Measurements from ENCODE around the gene TDRD9.
A peak's percentile ranks its signal among the peaks of the same experiment; 100 is the strongest.

TDRD9 gene

DNA sequence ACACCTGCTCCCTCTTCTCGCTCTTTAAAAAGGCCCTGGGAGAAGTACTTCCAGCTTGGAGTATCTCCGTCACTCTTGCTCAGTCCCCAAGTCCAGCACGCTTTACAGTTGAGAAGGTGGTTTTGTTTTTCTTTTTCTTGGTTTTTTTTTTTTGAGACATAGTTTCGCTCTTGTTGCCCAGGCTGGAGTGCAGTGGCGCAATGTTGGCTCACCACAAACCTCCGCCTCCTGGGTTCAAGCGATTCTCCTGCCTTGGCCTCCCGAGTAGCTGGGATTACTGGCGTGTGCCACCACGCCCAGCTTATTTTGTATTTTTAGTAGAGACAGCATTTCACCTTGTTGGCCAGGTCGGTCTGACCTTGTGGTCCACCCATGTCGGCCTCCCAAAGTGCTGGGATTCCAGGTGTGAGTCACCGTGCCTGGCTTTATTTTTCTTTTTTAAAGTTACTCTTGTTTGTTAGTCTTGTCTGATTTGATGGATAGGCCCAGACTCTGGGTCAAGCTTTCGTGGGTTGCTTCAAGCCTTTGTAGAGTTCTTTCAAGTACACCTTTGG lies 1.9 kb downstream of the TDRD9 start:
- Histone ChIP-seq H3K9ac (ENCODE audit: low read length) (no peak overlapping the region), H3K9me3 (ENCODE audit: control insufficient read depth, low read length) (no peaks in the 10 kb centered on the region), H3K4me1 (ENCODE audit: control insufficient read depth, insufficient read depth, low read length) (no peaks in the 10 kb centered on the region), H3K36me3 (ENCODE audit: control insufficient read depth, insufficient read depth, low read length, severe bottlenecking) (no peaks in the 10 kb centered on the region), H3K4me3 (ENCODE audit: low read length) (no peak overlapping the region), H3K27me3 (replicated peaks; ENCODE audit: control insufficient read depth, insufficient read depth, low read length) (peaks cover 21% of the 10 kb centered on the region)
- no peak for DNase-seq (ENCODE audit: low read depth)

DNA sequence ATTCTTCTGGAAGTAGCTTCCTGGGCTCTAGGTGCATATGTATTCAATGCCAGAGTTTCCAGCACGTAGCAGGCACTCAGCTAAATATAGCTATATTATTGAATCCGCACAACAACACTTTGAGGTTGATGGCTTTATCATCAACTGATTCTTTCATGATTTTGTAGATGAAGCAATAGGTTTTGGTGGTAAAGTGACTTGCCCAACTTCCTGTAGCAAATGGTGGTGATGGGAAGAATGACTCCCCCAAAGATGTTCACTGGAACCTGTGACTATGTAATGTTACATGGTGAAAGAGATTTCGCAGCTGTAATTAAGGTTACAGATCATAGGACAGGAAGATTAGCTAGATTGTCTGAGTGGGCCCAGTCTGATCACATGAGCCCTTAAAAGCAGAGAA lies 3.2 kb downstream of the TDRD9 start:
- Histone ChIP-seq H3K27me3 (replicated peaks; ENCODE audit: control insufficient read depth, insufficient read depth, low read length) (peaks cover 21% of the 10 kb centered on the region), H3K36me3 (ENCODE audit: control insufficient read depth, insufficient read depth, low read length, severe bottlenecking) (no peaks in the 10 kb centered on the region), H3K9ac (ENCODE audit: low read length) (no peak overlapping the region), H3K9me3 (ENCODE audit: control insufficient read depth, low read length) (no peaks in the 10 kb centered on the region), H3K4me1 (ENCODE audit: control insufficient read depth, insufficient read depth, low read length) (no peaks in the 10 kb centered on the region), H3K4me3 (ENCODE audit: low read length) (no peak overlapping the region)
- DNase-seq (ENCODE audit: low read depth), result no peak

DNA sequence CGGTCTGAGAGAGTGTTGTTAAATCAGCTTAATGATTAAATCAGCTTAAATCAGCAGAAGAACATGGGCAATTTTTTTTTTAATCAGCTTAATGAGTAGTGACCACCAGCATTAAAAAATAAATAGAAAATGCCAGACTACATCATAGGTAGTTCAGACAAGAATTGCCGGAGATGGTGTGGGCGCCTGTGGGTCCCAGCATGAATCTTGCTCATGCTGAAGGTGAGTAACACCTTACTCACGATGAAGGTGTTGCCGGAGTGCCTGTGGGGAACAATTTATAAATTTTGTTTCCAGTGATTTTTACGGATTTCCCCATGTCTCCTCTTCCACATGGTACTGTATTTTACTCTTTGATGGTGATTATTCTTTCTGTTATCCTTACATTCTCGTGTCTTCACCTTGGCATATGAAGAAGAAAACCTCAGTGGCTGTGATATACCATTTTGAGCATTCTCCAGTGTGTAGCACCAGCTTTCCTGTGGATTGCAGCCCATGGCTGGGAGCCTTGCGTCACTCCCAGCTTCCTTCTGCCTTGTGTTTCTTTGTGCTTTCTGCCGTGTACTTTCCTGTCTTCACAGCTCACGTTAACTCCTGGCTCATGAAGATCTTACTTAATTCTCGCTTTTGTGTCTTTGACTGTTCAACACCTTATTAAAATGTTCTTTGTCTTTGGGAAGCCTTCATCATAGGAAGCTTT lies 4.7 kb downstream of the TDRD9 start:
- Histone ChIP-seq H3K4me3 (ENCODE audit: low read length) (no peak overlapping the region), H3K36me3 (ENCODE audit: control insufficient read depth, insufficient read depth, low read length, severe bottlenecking) (no peaks in the 10 kb centered on the region), H3K9ac (ENCODE audit: low read length) (no peak overlapping the region), H3K27me3 (replicated peaks; ENCODE audit: control insufficient read depth, insufficient read depth, low read length) (peaks cover 17% of the 10 kb centered on the region), H3K4me1 (ENCODE audit: control insufficient read depth, insufficient read depth, low read length) (no peaks in the 10 kb centered on the region), H3K9me3 (ENCODE audit: control insufficient read depth, low read length) (no peaks in the 10 kb centered on the region)
- no peak for DNase-seq (ENCODE audit: low read depth)

DNA sequence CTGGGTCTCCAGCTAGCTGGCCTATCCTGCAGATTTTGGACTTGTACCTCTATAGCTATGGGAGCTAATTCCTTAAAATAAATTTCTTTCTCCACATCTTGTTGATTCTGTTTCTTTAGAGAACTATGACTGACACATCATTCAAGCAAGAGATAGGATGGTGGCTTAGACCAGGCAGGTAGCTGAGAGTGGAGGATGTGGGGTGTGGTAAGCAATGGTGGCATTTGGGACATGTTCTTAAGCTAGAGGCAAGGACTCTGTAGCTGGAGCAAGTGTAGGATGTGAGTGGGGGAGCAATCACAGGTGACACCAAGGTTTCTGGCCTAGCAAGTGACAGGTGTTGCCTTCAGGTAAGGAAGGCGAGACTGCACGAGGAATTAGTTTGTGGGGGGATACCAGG lies 6.8 kb downstream of the TDRD9 start:
- Histone ChIP-seq H3K27me3 (replicated peaks; ENCODE audit: control insufficient read depth, insufficient read depth, low read length) (peaks cover 20% of the 10 kb centered on the region), H3K4me1 (ENCODE audit: control insufficient read depth, insufficient read depth, low read length) (no peaks in the 10 kb centered on the region), H3K9me3 (ENCODE audit: control insufficient read depth, low read length) (no peaks in the 10 kb centered on the region), H3K4me3 (ENCODE audit: low read length) (no peak overlapping the region), H3K9ac (ENCODE audit: low read length) (no peak overlapping the region), H3K36me3 (ENCODE audit: control insufficient read depth, insufficient read depth, low read length, severe bottlenecking) (no peaks in the 10 kb centered on the region)
- DNase-seq (ENCODE audit: low read depth), result no peak

DNA sequence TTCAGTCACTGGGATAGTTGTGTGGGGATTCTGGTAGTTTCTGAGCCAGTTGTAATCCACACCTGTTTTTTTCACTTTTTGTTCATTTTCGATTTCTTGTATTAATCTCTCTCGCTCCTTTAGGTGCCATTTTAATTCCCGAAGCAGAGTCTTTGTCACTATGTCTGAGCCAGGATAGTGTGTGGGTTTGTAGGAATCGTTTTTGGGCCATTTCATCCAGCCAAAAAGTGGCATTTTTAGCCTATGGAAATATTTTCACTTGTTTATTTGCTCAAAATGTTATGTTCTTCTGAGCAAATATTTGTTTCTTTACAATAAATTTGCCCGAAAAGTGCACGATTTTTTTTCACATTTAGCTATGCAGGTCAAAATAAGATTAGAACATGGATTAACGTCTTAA lies 13.2 kb downstream of the TDRD9 start:
- Histone ChIP-seq H3K4me3 (ENCODE audit: low read length) (no peak overlapping the region), H3K4me1 (ENCODE audit: control insufficient read depth, insufficient read depth, low read length) (no peaks in the 10 kb centered on the region), H3K27me3 (replicated peaks; ENCODE audit: control insufficient read depth, insufficient read depth, low read length) (peaks cover 36% of the 10 kb centered on the region), H3K36me3 (ENCODE audit: control insufficient read depth, insufficient read depth, low read length, severe bottlenecking) (no peaks in the 10 kb centered on the region), H3K9me3 (ENCODE audit: control insufficient read depth, low read length) (peaks cover 5% of the 10 kb centered on the region), H3K9ac (ENCODE audit: low read length) (no peak overlapping the region)
- DNase-seq (ENCODE audit: low read depth), result no peak

DNA sequence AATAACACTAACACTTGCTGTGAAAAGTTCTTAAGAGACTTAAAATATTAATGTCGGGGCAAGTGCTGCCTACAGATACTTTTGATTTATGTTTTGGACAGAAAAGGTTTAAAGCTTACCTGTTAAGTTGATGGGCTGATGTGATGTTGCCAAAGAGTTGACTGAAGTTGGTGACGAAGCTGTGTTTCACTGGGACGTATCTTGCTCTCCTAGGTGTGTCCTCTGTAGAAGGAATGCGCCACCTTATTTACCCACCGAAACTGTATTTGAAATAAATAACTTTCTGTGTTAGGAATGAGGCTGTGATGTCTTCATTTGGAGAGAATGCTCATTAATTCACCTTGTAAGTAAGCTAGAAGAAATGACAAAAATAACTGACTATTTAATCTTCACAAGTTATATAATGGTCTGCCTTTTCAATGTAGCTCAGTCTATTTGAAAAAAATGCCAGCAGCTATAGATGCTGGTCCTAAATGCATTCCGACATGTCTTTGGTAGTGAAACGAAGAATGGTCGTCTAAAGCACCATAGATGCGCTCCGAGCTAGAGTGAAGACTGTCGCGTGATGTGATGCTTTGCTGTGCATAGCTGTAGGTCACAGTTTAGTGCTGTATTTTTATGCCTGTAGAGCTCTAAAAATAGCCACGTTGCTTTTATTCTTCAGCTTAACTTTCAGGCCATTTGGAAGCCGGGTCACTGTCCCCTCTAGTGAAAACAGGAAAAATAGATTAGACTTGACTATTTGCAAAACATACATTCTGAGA lies 13.9 kb downstream of the TDRD9 start, which contains the start of gene RD3L:
TSS of gene RD3L (minus strand) at position 557 of the 764 bp plus-strand sequence. CDS start 834 bp downstream, outside the sequence.
- Histone ChIP-seq H3K9ac (ENCODE audit: low read length) (no peak within 1 kb of the TSS), H3K27me3 (replicated peaks; ENCODE audit: control insufficient read depth, insufficient read depth, low read length) (peaks cover 36% of the 10 kb centered on the region), H3K9me3 (ENCODE audit: control insufficient read depth, low read length) (peaks cover 11% of the 10 kb centered on the region), H3K4me1 (ENCODE audit: control insufficient read depth, insufficient read depth, low read length) (no peaks in the 10 kb centered on the region), H3K4me3 (ENCODE audit: low read length) (no peak within 1 kb of the TSS), H3K36me3 (ENCODE audit: control insufficient read depth, insufficient read depth, low read length, severe bottlenecking) (no peaks in the 10 kb centered on the region)
- no peak for DNase-seq (ENCODE audit: low read depth)

DNA sequence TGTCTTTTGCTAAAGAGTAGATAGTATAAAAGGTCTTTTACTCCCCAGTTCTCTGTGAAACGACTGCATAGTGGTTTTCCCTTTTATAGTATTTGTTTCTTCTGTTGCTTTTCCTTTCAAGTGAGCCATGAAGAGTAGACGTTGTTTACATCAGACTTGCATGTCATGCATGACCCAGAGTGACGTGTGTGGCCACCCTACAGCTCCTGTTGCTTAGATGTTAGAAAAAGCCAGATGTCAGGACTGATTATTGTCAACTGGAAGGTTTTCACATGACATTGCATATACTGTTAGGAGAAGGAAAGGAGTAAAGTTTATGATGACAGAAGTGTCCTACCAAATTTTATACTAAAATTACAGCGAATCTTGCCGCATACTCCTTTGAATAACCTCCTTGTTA lies 15.4 kb downstream of the TDRD9 start:
- H3K27me3 ChIP-seq (replicated peaks; ENCODE audit: control insufficient read depth, insufficient read depth, low read length), result peaks cover 36% of the 10 kb centered on the region
- peak; percentile 69 for DNase-seq (ENCODE audit: low read depth)
- H3K4me3 ChIP-seq (ENCODE audit: low read length), result no peak overlapping the region
- H3K36me3 ChIP-seq (ENCODE audit: control insufficient read depth, insufficient read depth, low read length, severe bottlenecking), result no peaks in the 10 kb centered on the region
- no peak overlapping the region for H3K9ac ChIP-seq (ENCODE audit: low read length)
- peaks cover 11% of the 10 kb centered on the region for H3K9me3 ChIP-seq (ENCODE audit: control insufficient read depth, low read length)
- H3K4me1 ChIP-seq (ENCODE audit: control insufficient read depth, insufficient read depth, low read length), result no peaks in the 10 kb centered on the region

DNA sequence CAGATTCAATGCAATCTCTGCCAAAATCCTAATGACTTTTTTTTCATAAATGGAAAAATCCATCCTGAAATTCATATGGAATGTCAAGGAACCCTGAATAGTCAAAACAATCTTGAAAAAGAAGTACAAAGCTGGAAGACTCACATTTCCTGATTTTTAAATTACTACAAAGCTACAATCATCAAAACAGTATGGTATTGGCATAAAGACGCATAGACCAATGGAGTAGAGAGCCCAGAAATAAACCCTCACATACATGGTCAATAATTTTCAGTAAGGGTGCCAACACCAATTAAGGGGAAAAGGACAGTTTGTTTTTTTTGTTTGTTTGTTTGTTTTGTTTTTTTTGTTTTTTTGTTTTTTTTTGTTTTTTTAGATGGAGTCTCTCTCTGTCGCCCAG lies 18.7 kb downstream of the TDRD9 start:
- Histone ChIP-seq H3K27me3 (replicated peaks; ENCODE audit: control insufficient read depth, insufficient read depth, low read length) (peaks cover 9% of the 10 kb centered on the region), H3K36me3 (ENCODE audit: control insufficient read depth, insufficient read depth, low read length, severe bottlenecking) (no peaks in the 10 kb centered on the region), H3K4me1 (ENCODE audit: control insufficient read depth, insufficient read depth, low read length) (no peaks in the 10 kb centered on the region), H3K9ac (ENCODE audit: low read length) (no peak overlapping the region), H3K4me3 (ENCODE audit: low read length) (no peak overlapping the region), H3K9me3 (ENCODE audit: control insufficient read depth, low read length) (peaks cover 11% of the 10 kb centered on the region)
- no peak for DNase-seq (ENCODE audit: low read depth)

DNA sequence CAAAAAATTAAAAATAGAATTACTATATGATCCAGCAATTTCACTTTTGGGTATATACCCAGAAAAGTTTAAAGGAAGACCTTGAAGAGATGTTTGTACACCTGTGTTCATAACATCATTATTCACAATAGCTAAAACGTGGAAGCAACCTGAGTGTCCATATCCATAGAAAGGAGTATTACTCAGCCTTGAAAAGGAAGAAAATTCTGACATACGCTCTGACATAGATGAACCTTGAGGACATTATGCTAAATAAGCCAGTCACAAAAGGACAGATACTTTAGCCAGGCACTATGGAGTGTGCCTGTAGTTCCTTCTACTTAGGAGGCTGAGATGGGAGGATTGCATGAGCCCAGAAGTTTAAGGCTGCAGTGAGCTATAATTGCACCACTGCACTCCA lies 20.2 kb downstream of the TDRD9 start:
- H3K9me3 ChIP-seq (ENCODE audit: control insufficient read depth, low read length), result peaks cover 12% of the 10 kb centered on the region
- no peak overlapping the region for H3K4me3 ChIP-seq (ENCODE audit: low read length)
- DNase-seq (ENCODE audit: low read depth), result no peak
- H3K4me1 ChIP-seq (ENCODE audit: control insufficient read depth, insufficient read depth, low read length), result no peaks in the 10 kb centered on the region
- H3K27me3 ChIP-seq (replicated peaks; ENCODE audit: control insufficient read depth, insufficient read depth, low read length), result peaks cover 4% of the 10 kb centered on the region
- no peaks in the 10 kb centered on the region for H3K36me3 ChIP-seq (ENCODE audit: control insufficient read depth, insufficient read depth, low read length, severe bottlenecking)
- no peak overlapping the region for H3K9ac ChIP-seq (ENCODE audit: low read length)

DNA sequence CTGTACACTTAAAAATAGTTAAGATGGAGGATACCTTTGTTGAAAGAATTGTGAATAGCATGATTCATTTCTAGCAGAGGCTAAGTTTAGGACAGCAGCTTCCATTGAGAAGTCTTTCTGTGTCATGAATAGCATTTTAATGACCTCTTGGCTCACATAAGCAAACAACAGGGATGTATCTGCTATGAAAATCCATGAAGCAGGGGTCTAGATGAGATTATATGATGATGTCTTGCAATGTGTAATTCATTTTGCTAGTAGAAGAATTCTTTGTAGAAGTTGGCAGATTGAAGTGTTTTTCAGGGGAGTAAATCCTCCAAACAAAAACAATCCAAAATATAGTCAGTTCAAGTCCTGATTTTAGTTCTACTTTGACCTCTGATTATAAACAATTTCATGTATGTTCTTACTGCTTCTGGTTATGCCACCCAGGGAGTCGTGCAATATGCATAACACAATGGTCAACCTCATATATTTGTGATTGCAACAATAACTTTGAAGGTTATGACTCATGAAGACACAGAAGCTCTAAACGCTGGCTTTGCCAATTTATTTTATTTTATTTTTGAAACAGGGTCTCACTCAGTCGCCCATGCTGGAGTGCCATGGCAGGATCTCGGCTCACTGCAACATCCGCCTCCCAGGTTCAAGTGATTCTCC lies 21.0 kb downstream of the TDRD9 start:
- Histone ChIP-seq H3K36me3 (ENCODE audit: control insufficient read depth, insufficient read depth, low read length, severe bottlenecking) (no peaks in the 10 kb centered on the region), H3K4me3 (ENCODE audit: low read length) (no peak overlapping the region), H3K4me1 (ENCODE audit: control insufficient read depth, insufficient read depth, low read length) (no peaks in the 10 kb centered on the region), H3K9me3 (ENCODE audit: control insufficient read depth, low read length) (peaks cover 17% of the 10 kb centered on the region), H3K27me3 (replicated peaks; ENCODE audit: control insufficient read depth, insufficient read depth, low read length) (peaks cover 4% of the 10 kb centered on the region), H3K9ac (ENCODE audit: low read length) (no peak overlapping the region)
- DNase-seq (ENCODE audit: low read depth), result no peak

DNA sequence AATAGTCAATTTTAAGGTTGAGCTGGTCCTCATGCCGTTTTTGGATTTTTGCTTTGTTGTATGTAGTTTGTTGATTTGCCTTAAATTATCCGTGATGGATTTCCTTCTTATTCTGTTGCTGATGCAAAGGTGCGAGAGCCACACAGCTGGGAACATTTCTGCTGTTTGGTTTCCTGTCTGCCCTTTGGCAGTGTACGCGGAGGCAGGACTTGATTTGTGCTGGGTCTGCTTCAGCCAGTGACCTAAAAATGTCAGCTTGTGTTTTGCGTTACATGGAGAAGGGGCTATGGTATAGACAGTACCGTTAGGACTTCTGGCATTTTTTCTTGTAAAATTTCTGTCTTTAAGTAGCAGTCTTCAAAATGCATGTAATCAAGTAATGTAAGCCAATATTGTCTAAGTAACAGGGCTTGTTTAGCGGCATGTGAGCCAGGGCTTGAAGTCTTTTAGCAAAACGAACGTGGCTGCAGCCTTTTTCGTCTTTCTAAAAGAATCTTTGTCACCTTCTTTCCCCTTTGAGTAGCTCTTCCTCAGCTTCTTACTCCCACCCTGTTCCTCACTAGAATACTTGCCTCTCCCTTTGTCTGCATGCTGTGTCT lies 32.3 kb downstream of the TDRD9 start:
- H3K27me3 ChIP-seq (replicated peaks; ENCODE audit: control insufficient read depth, insufficient read depth, low read length), result no peaks in the 10 kb centered on the region
- H3K4me3 ChIP-seq (ENCODE audit: low read length), result no peak overlapping the region
- no peaks in the 10 kb centered on the region for H3K36me3 ChIP-seq (ENCODE audit: control insufficient read depth, insufficient read depth, low read length, severe bottlenecking)
- no peak overlapping the region for H3K9ac ChIP-seq (ENCODE audit: low read length)
- DNase-seq (ENCODE audit: low read depth), result no peak
- H3K4me1 ChIP-seq (ENCODE audit: control insufficient read depth, insufficient read depth, low read length), result no peaks in the 10 kb centered on the region
- no peaks in the 10 kb centered on the region for H3K9me3 ChIP-seq (ENCODE audit: control insufficient read depth, low read length)

All from adipocyte (in vitro differentiated cells).